ENCODE data around the gene NPLOC4.

DNA sequence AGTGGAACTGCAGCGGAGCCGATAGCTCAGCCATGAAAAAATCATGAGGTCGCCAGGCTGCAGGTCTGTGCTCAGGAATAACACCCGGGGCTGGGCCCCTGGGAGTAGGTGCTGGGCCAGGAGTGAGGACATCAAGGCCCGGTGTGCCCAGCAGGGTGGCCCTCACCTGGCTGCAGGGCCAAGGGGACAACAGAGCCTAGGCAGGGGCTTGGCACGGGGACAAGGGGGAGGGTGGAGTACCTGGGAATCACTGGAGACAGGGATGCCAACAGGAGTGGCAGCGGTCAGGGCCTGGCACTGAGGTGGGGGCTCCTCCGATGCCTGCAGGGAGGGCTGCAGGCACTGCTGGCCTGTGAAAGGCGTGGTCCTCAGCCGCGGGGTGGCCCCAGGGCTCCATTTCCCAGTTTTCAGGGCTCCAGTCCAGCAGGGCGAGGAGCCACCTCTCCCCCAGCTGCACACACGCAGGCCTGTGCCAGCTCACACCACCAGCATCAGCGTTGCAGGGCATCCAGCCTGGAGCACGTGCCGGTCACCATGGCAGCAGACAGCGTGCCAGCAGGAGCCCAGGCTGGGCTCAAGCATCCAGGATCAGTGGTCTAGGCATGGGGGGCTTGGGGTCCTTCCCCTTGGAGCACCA, 113.4 kb downstream of the NPLOC4 start:
- no peak for TF ChIP-seq CTCF (IDR thresholded peaks at IDR 0.05 in 4 of 5, conservative IDR thresholded peaks at IDR 0.05 in 1 of 5)
- no peak for TF ChIP-seq POLR2A (IDR thresholded peaks at IDR 0.05)

Data from gastrocnemius medialis (tissue), 4 donors.